ENCODE measurements around the gene OCA2. TPM values are rescaled to one million over a fixed set of nuclear protein-coding genes. Genes with fewer than 3 reads are reported as not detected.
"Not testable (repeated sequence)": the region's sequence is repeated elsewhere in the genome, so short reads cannot be mapped to it uniquely, and the experiment has no call there.

Gene OCA2
- total RNA-seq, 1 donor from 2014 or later: 25.7 TPM

DNA sequence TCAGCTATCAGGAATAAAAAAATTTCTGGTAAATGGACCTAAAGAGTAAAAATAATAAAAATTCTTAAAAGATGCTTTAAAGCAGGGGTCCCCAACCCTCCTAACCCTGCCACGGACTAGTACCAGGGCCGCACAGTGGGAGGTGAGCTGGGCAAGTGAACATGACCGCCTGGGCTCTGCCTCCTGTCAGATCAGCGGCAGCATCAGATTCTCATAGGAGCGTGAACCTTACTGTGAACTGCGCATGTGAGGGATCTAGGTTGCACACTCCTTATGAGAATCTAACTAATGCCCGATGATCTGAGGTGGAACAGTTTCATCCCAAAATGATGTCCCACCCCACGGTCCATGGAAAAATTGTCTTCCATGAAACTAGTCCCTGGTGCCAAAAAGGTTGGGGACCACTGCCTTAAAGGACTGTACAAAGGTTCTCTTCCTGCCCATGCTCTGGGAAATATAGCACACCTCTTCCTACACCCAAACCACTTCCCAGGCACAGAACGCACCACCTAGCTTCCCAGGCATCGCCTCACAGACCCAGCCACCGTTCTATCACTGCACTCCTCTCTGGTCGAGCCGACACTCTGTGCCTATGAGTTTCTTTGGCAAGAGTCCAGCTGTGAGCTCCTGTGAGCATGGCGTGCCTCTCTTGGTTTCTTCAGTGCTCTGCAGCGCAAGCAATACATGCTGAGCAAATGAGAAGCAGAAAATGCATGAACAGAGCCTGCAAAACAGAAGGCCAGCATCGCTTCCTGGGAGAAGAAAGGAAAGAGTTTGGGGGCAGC, 104.9 kb downstream of the OCA2 start:
- DNase-seq: no peak

DNA sequence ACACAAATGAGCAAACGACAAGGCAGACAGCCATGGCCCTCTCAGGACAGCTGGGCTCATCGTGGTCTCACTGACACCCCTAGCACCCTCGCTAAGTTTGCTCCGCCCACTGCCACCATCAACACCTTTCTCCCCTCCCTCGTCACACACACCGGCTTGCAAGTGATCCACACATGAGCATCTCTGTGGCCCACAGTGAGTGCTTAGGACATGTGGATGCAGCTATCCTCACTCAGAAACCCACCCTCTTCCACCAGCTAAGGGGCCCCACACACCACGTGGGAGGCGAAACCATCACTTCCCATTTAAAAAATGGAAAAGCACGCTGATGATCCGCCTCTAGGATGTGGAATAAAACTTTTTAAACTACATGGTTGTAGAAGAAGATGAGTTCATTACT, 105.6 kb downstream of the OCA2 start:
- DNase-seq: no peak

DNA sequence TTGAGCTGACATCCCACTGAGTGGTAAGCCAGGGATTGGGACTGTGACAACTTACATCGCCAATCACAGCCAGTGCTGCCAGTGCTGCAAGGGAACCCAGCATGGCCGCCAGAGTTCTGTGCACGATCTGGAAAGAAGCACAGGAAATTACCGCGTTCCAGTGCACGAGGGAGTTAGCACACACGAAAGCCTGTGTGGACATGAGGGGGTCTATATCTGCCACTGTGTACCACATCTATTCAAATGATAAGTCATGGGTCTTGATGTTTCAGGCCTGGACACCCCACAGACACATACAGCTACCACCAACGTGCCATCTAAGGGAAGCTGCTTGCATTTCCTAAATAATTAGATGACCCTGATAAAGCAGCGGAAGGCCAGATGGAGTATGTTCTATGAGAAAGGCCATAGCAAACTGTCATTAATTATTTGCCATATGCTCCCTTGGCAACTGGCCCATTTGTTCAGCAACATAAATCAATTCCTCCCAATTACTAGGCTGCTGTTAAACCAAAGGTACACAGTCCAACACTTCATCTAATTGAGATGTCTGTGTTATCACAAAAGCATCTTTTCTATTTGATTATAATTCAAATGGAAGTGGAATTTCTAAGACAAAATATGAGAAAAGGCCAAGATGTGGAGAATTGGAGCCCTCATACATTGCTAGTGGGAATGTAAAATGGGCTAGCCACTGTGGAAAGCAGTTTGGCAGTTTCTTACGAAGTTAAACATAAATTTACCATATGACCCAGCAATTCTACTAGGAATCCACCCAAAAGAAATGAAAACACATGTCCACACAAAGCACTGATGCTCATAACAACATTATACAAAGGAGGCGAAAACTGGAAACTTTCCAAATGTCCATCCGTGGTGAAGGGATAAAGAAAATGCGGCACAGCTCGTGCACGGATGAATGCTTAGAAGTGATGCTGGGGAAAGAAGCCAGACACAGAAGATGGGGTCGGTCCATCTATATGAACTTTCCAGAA, 108.3 kb downstream of the OCA2 start:
- no peak for DNase-seq

DNA sequence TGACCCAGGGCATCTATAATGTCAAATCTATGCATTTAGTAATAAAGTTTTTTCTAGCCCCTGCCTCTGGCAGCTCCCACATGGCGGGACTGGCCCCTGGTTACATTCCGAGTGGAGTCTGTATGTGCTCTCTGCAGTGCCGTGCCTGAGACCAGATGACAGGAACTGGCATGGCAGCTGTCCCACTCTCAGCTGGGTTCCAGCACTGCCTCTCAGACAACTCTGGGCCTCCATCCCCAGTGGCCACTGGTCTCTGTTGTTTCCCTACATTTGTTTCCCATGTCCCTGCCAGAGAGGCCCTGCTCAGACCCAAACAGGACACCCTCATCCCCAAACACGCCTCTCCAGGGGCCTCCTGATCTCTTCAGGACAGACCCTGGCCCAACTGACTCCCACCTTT, 109.3 kb downstream of the OCA2 start:
- DNase-seq: no peak

DNA sequence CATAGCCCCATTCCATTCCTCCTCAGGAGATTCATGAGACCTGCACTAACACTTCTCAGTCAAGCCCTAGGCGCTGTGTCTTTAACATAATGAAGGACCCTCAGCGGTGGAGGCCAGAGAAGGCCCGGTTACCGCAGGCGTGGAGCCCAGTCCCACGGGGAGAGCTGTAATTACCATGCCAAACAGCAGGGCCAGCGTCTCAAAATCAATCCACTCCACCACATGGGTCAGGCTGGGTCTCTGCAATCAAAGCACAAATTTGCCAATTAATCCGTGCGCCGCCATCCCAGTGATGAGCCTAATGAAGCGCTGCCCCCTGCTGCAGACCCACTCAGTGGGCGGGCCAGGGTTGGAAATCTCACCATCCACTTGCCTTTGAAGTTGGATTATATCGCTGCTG, 109.7 kb downstream of the OCA2 start:
- DNase-seq: no peak

- DNase-seq: no peak
Observed at GRCh38 chr15:27985099-27985498, 114.0 kb downstream of the OCA2 start.

DNA sequence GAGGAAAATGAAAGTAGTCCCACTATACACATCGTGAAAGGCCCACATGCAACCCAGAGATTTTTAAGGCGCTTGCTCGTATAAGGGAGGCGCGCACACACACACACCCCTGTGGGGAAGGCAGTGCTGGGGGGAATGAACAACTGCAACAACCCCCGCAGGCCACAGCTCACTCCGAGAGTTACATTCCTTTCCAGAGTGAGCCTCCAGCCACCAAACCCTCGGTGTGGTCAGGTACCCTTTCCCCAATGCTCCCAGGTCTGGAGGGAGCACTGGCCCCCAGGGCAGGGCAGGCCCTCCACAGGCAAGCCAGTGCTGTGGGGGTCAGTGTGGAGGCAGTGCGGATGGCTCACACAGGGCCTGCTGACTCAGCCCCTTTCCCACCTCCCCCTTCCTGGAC, 115.6 kb downstream of the OCA2 start:
- no peak for DNase-seq

DNA sequence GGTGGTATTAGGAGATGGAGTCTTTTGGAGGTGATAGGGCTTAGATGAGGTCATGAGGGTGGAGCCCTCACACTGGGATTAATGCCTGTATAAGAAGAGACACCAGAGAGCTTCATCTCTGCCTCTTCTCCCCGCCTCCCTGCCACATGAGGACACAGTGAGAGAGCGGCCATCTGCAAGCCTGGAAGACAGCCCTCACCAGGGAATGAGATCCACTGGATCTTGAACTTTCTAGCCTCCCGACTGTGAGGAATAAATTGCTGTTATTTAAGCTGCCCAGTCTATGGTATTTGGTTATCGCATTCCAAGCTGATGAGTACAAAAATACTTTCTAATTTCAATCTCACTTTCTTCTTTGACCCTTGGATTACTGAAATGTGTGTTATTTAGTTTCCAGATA, 121.4 kb downstream of the OCA2 start:
- DNase-seq: no peak

DNA sequence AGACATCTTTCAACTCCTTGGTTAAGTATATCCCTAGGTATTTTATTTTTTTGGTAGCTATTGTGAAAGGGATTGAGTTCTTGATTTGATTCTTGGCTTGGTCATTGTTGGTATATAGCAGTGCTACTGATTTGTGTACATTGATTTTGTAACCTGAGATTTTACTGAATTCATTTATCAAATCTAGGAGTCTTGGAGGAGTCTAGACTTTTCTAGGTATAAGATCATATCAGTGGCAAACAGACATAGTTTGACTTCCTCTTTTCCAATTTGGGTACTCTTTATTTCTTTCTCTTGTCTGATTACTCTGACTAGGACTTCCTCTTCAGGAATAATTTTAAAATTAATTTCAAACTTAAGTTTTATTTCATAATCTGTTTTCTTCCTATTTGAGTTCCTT, 125.2 kb downstream of the OCA2 start:
- DNase-seq: no peak

- no peak for DNase-seq
Observed at GRCh38 chr15:27970661-27971392, 128.3 kb downstream of the OCA2 start.

DNA sequence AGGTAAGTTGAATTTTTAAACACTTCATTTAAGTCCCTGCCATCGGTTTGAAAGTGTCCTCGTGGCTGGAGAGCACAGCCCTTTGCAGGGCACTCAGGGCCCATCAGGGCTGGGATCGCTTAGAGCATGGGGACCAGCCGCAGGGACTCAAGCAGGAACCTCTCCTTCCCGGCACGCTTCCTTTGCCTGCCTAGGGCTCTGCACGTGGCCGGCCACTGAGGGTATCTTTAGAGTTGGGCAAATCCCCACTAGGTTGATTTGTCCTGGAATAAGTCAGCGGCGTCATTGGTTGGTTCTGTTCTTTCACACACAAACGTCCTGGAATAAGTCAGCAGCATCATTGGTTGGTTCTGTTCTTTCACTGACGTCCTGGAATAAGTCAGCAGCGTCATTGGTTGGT, 131.6 kb downstream of the OCA2 start:
- DNase-seq: no peak

DNA sequence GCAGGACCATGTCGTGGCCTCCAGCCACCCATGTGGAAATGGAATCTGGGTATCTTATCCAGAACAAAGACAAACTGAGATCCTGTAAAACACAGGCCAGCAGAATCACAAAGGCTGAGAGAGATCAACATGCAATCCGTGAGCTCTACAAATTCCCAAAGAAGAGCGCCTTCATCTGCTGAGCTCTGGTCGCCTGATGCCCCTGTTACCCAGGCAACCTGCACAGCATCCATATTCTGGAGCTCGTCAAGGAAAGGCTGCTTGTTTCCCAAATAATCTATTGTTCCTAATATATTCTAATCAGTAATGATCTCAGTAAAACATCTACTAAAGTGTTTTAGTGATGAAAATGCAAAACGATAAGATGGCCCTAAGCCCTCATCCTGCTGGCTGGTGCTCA, 133.6 kb downstream of the OCA2 start:
- no peak for DNase-seq

DNA sequence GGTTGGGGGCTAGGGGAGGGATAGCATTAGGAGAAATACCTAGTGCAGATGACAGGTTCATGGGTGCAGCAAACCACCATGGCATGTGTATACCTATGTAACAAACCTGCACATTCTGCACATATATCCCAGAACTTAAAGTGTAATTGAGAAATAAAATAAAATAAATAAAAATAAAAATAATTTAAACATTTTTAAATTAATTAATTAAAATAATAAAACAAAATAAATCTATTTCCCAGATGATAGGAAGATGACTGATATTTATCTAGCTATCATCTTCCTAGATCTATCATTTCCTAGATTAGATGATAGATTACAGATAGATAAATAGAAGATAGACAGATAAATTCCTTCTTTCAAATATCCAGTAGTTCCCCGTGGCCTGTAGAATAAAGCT, 137.3 kb downstream of the OCA2 start:
- DNase-seq: no peak

- DNase-seq: no peak
Observed at GRCh38 chr15:27958911-27959578, 140.1 kb downstream of the OCA2 start.

DNA sequence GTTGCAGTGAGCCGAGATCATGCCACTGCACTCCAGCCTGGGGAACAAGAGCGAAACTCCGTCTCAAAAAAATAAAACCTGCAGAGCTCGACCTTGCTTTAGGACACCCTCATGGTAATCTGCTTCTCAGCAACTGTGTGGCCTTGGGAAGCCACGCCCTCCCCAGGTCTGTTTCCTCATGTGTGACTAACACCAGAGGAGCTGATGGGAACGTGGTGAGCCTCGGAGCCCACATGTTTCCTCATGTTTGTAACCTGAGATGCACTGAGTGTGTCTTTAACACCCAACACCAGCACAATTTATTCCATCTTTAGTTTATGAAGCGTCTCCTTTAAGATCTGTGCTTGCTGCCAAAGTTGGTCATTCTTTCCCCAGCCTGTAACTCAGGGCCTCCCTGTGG, 142.8 kb downstream of the OCA2 start:
- no peak for DNase-seq

DNA sequence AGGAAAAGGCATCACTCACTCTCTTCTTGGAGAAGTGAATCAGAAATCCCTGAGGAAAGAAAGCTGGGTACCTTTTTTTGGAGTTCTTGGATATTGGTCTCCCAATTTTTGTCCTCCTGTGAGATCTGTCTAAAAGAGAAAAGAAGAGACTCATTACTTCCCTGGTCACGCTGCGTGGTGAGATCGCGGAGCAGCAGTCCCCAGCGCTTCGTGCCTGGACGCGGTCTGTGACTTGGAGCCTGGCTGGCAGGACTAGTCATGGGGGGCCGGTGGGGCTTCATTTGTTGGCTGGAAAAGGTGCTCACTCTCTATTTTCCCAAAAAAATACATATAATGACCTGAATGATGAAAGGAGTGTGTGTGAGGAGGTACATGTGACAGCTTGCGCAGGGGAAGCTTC, 144.0 kb downstream of the OCA2 start:
- DNase-seq: no peak

GRCh38 chr15:27952593-27952992, 146.5 kb downstream of the OCA2 start:
- DNase-seq: not testable (repeated sequence)

GRCh38 chr15:27951191-27951890, 147.8 kb downstream of the OCA2 start:
- DNase-seq: no peak

- DNase-seq: no peak
Observed at GRCh38 chr15:27949089-27949488, 150.0 kb downstream of the OCA2 start.

GRCh38 chr15:27939246-27939645, 159.9 kb downstream of the OCA2 start:
- DNase-seq: no peak

GRCh38 chr15:27937851-27938250, 161.3 kb downstream of the OCA2 start:
- no peak for DNase-seq

GRCh38 chr15:27936164-27936563, 163.0 kb downstream of the OCA2 start:
- DNase-seq: no peak
